Measurements from ENCODE around the gene KRT85. TPM values are rescaled to one million over a fixed set of nuclear protein-coding genes. Genes with fewer than 3 reads are reported as not detected.

KRT85 gene
- total and polyA plus RNA-seq, 10 of the 15 experiments (the other 5 are each of a cell fraction or from before 2014, with no cell fraction given): 0.05 to 0.18 (median 0.11) TPM; not detected in 6

GRCh38 chr12:52370926-52371608 lies 3.8 kb upstream of the KRT85 start:
- Histone ChIP-seq H4K20me1 (ENCODE audit: control insufficient read depth, insufficient read depth) (no peaks in the 10 kb centered on the region), H3K27ac (ENCODE audit: control insufficient read depth, insufficient read depth) (no peak overlapping the region), H3K36me3 (ENCODE audit: control insufficient read depth in 2 of 2, insufficient read depth in 2 of 2, low read length in 1 of 2) (no peaks in the 10 kb centered on the region), H3K79me2 (ENCODE audit: control insufficient read depth, insufficient read depth, low read length) (no peaks in the 10 kb centered on the region), H3K27me3 (replicated peaks in 1 of 2; ENCODE audit: control insufficient read depth in 2 of 2, insufficient read depth in 2 of 2, low read length in 1 of 2) (peaks cover 2 to 4% of the 10 kb centered on the region in 2 experiments; a peak in 3 of 4 replicates), H3K4me1 (ENCODE audit: control insufficient read depth, insufficient read depth, low read length) (no peaks in the 10 kb centered on the region), H3K9me3 (replicated peaks; ENCODE audit: control insufficient read depth, insufficient read depth, low read length) (no peaks in the 10 kb centered on the region), H3K4me3 (no peak overlapping the region), H2AFZ (ENCODE audit: control insufficient read depth, low read depth, low read length) (no peak overlapping the region), H3K9ac (ENCODE audit: control insufficient read depth, insufficient read depth, low read length) (no peak overlapping the region), H3K4me2 (ENCODE audit: control insufficient read depth, insufficient read depth) (no peak overlapping the region)
- POLR2A ChIA-PET: interaction anchor here (0.5 kb wide), 1 partner anchor 179 kb away, joined by 3 read pairs; no protein-coding TSS in a partner anchor
- DNase-seq (ENCODE audit: low read depth, low spot score): no peak
- RAD21 ChIA-PET (ENCODE audit: unreplicated experiment): no interaction called here
- FAIRE-seq: no peak
- CTCF ChIA-PET: interaction anchor here (1.3 to 4.3 kb wide), 4 partner anchors 10 to 508 kb away, joined by 3 to 30 read pairs (median 17); no protein-coding TSS in a partner anchor
- ATAC-seq: no peak
- TF ChIP-seq CREM (IDR thresholded peaks at IDR 0.05; ENCODE audit: low read depth) (no peak), RBBP5 (conservative IDR thresholded peaks at IDR 0.05) (no peak), RUNX3 (IDR thresholded peaks at IDR 0.05; ENCODE audit: low read length) (no peak), NRF1 (conservative IDR thresholded peaks at IDR 0.05; ENCODE audit: low read depth, low read length) (no peak), FOXK2 (IDR thresholded peaks at IDR 0.05) (no peak), TCF7 (IDR thresholded peaks at IDR 0.05; ENCODE audit: borderline replicate concordance) (no peak), NR2F1 (conservative IDR thresholded peaks at IDR 0.05) (no peak), HDAC2 (IDR thresholded peaks at IDR 0.05) (no peak), BACH1 (IDR thresholded peaks at IDR 0.05; ENCODE audit: borderline replicate concordance) (no peak), ETV6 (conservative IDR thresholded peaks at IDR 0.05 in 1 of 2, IDR thresholded peaks at IDR 0.05 in 1 of 2; ENCODE audit: borderline replicate concordance in 1 of 2, low read depth in 1 of 2) (no peak), FOXM1 (IDR thresholded peaks at IDR 0.05; ENCODE audit: low read depth, low read length) (no peak), IKZF2 (IDR thresholded peaks at IDR 0.05) (no peak), ZBED1 (IDR thresholded peaks at IDR 0.05; ENCODE audit: borderline replicate concordance) (no peak), HSF1 (IDR thresholded peaks at IDR 0.05; ENCODE audit: low read depth, low read length) (no peak)
- TF ChIP-seq, protein P1, sequence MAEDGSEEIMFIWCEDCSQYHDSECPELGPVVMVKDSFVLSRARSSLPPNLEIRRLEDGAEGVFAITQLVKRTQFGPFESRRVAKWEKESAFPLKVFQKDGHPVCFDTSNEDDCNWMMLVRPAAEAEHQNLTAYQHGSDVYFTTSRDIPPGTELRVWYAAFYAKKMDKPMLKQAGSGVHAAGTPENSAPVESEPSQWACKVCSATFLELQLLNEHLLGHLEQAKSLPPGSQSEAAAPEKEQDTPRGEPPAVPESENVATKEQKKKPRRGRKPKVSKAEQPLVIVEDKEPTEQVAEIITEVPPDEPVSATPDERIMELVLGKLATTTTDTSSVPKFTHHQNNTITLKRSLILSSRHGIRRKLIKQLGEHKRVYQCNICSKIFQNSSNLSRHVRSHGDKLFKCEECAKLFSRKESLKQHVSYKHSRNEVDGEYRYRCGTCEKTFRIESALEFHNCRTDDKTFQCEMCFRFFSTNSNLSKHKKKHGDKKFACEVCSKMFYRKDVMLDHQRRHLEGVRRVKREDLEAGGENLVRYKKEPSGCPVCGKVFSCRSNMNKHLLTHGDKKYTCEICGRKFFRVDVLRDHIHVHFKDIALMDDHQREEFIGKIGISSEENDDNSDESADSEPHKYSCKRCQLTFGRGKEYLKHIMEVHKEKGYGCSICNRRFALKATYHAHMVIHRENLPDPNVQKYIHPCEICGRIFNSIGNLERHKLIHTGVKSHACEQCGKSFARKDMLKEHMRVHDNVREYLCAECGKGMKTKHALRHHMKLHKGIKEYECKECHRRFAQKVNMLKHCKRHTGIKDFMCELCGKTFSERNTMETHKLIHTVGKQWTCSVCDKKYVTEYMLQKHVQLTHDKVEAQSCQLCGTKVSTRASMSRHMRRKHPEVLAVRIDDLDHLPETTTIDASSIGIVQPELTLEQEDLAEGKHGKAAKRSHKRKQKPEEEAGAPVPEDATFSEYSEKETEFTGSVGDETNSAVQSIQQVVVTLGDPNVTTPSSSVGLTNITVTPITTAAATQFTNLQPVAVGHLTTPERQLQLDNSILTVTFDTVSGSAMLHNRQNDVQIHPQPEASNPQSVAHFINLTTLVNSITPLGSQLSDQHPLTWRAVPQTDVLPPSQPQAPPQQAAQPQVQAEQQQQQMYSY (CRISPR knock-in tag; IDR thresholded peaks at IDR 0.05): no peak
- no TSS peak for BruUV-seq (replicated peaks)
- intact Hi-C loops (cut with micrococcal nuclease; ENCODE audit: unreplicated experiment) (loop anchor here (10.0 kb wide), 1 partner anchor 134 kb away; no protein-coding TSS in a partner anchor), in situ Hi-C loops (cut with MboI) (no loop called here)
- SMC1A ChIA-PET (ENCODE audit: uncharacterized antibody, unreplicated experiment): no interaction called here
- 39% methylated on average over 12 of the region's 12 CpGs for WGBS (ENCODE audit: insufficient coverage, insufficient replicate concordance, low lambda C conversion rate, missing lambda C conversion rate)
